HL-60 (cell line): Measurements from ENCODE around the gene CTSL.

ENCODE experiments used
- GABPA ChIP-seq: IDR thresholded peaks from 2 replicates; pipeline ENCODE4 v1.6.1; 2012; ENCODE audit warnings: low read depth
- POLR2AphosphoS5 ChIP-seq: IDR thresholded peaks from 2 replicates; pipeline ENCODE4 v1.6.1; 2012; ENCODE audit warnings: low read depth
- SPI1 ChIP-seq: IDR thresholded peaks from 2 replicates; pipeline ENCODE4 v1.6.1; 2012; ENCODE audit warnings: low read depth, mild to moderate bottlenecking, borderline replicate concordance
- TF ChIP-seq, protein P1 (sequence below): IDR thresholded peaks from one replicate; pipeline ENCODE4 v1.5.1; 2011; ENCODE audit warnings: low read length, control low read depth, inconsistent platforms; ENCODE audit not compliant: insufficient read depth
- TF ChIP-seq, protein P2 (sequence below): IDR thresholded peaks from 2 replicates; pipeline ENCODE4 v1.6.1; 2012; ENCODE audit warnings: low read depth; ENCODE audit not compliant: insufficient replicate concordance

DNA sequence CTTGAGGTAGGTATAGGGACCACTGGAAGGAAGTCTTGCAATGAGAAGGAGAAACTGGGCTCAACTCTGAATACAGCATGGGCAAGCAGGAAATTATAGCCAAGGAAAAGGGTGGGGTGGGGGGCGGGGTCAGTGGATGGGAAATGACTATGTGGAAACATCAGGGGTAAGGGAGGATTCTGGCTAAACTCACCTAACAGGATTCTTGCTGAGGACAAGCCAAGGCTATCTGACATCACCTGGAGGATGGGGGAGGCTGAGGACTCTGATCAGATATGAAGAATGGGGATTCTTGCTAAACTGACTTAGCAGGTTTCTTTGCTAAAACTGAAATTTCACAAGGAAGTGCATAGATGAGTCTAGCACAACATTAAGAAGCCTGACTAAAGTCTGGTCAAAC is 40.8 kb downstream of the CTSL start:
- TF ChIP-seq, protein P1, sequence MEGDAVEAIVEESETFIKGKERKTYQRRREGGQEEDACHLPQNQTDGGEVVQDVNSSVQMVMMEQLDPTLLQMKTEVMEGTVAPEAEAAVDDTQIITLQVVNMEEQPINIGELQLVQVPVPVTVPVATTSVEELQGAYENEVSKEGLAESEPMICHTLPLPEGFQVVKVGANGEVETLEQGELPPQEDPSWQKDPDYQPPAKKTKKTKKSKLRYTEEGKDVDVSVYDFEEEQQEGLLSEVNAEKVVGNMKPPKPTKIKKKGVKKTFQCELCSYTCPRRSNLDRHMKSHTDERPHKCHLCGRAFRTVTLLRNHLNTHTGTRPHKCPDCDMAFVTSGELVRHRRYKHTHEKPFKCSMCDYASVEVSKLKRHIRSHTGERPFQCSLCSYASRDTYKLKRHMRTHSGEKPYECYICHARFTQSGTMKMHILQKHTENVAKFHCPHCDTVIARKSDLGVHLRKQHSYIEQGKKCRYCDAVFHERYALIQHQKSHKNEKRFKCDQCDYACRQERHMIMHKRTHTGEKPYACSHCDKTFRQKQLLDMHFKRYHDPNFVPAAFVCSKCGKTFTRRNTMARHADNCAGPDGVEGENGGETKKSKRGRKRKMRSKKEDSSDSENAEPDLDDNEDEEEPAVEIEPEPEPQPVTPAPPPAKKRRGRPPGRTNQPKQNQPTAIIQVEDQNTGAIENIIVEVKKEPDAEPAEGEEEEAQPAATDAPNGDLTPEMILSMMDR: no peak
- TF ChIP-seq POLR2AphosphoS5 (no peak), GABPA (no peak), SPI1 (no peak)
- TF ChIP-seq, protein P2, sequence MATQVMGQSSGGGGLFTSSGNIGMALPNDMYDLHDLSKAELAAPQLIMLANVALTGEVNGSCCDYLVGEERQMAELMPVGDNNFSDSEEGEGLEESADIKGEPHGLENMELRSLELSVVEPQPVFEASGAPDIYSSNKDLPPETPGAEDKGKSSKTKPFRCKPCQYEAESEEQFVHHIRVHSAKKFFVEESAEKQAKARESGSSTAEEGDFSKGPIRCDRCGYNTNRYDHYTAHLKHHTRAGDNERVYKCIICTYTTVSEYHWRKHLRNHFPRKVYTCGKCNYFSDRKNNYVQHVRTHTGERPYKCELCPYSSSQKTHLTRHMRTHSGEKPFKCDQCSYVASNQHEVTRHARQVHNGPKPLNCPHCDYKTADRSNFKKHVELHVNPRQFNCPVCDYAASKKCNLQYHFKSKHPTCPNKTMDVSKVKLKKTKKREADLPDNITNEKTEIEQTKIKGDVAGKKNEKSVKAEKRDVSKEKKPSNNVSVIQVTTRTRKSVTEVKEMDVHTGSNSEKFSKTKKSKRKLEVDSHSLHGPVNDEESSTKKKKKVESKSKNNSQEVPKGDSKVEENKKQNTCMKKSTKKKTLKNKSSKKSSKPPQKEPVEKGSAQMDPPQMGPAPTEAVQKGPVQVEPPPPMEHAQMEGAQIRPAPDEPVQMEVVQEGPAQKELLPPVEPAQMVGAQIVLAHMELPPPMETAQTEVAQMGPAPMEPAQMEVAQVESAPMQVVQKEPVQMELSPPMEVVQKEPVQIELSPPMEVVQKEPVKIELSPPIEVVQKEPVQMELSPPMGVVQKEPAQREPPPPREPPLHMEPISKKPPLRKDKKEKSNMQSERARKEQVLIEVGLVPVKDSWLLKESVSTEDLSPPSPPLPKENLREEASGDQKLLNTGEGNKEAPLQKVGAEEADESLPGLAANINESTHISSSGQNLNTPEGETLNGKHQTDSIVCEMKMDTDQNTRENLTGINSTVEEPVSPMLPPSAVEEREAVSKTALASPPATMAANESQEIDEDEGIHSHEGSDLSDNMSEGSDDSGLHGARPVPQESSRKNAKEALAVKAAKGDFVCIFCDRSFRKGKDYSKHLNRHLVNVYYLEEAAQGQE: no peak
